HG03342 (cell line): ENCODE results near the gene MCM8.
"Not testable (repeated sequence)": the region's sequence is repeated elsewhere in the genome, so short reads cannot be mapped to it uniquely, and the experiment has no call there.

Experiments
- ATAC-seq: cut with Tn5 transposase; IDR thresholded peaks from one replicate; pipeline ENCODE4 v1.9.1; 2021; ENCODE audit warnings: mild to moderate bottlenecking, moderate library complexity; ENCODE audit not compliant: unreplicated experiment

The MCM8 gene

GRCh38 chr20:5999783-6000182, 49.3 kb downstream of the MCM8 start:
- ATAC-seq: no peak

GRCh38 chr20:6000871-6001270, 50.4 kb downstream of the MCM8 start:
- ATAC-seq: no peak

- ATAC-seq: no peak
Observed at GRCh38 chr20:6006603-6006949, 56.1 kb downstream of the MCM8 start.

- no peak for ATAC-seq
Observed at GRCh38 chr20:6007094-6007528, 56.7 kb downstream of the MCM8 start.

GRCh38 chr20:6007529-6008103, 57.2 kb downstream of the MCM8 start:
- no peak for ATAC-seq

- no peak for ATAC-seq
Observed at GRCh38 chr20:6008254-6008653, 57.8 kb downstream of the MCM8 start.

GRCh38 chr20:6012179-6012578, 61.7 kb downstream of the MCM8 start:
- ATAC-seq: no peak

GRCh38 chr20:6014017-6014416, 63.6 kb downstream of the MCM8 start:
- ATAC-seq: no peak

GRCh38 chr20:6014957-6015356, 64.5 kb downstream of the MCM8 start:
- no peak for ATAC-seq

GRCh38 chr20:6017467-6017866, 67.0 kb downstream of the MCM8 start:
- no peak for ATAC-seq

GRCh38 chr20:6017880-6018279, 67.4 kb downstream of the MCM8 start:
- ATAC-seq: no peak

- ATAC-seq: no peak
Observed at GRCh38 chr20:6024768-6025167, 74.3 kb downstream of the MCM8 start.

GRCh38 chr20:6026051-6026450, 75.6 kb downstream of the MCM8 start:
- ATAC-seq: no peak

GRCh38 chr20:6028818-6029217, 78.4 kb downstream of the MCM8 start:
- ATAC-seq: no peak

- ATAC-seq: no peak
Observed at GRCh38 chr20:6029538-6029937, 79.1 kb downstream of the MCM8 start.

- ATAC-seq: no peak
Observed at GRCh38 chr20:6030453-6031080, 80.1 kb downstream of the MCM8 start.

- not testable (repeated sequence) for ATAC-seq
Observed at GRCh38 chr20:6032907-6033306, 82.5 kb downstream of the MCM8 start.

- no peak for ATAC-seq
Observed at GRCh38 chr20:6034134-6034969, 83.9 kb downstream of the MCM8 start.

GRCh38 chr20:6036213-6036612, 85.8 kb downstream of the MCM8 start:
- ATAC-seq: no peak

GRCh38 chr20:6037082-6037481, 86.6 kb downstream of the MCM8 start:
- ATAC-seq: no peak

- ATAC-seq: no peak
Observed at GRCh38 chr20:6038256-6038655, 87.8 kb downstream of the MCM8 start.

GRCh38 chr20:6039766-6040165, 89.3 kb downstream of the MCM8 start:
- ATAC-seq: no peak
